ENCODE results near the gene CCN6.
"Not testable (repeated sequence)": the region's sequence is repeated elsewhere in the genome, so short reads cannot be mapped to it uniquely, and the experiment has no call there.

Gene CCN6

GRCh38 chr6:112030206-112030960 is 23.5 kb upstream of the CCN6 start:
- no peak for DNase-seq

- no peak for DNase-seq
Measured at GRCh38 chr6:112030961-112031660, 22.8 kb upstream of the CCN6 start.

GRCh38 chr6:112031960-112032359 is 21.9 kb upstream of the CCN6 start:
- DNase-seq = no peak

- no peak for DNase-seq
Measured at GRCh38 chr6:112032728-112033127, 21.2 kb upstream of the CCN6 start.

GRCh38 chr6:112033791-112034615 is 19.9 kb upstream of the CCN6 start:
- no peak for DNase-seq

- no peak for DNase-seq
Measured at GRCh38 chr6:112034616-112034995, 19.3 kb upstream of the CCN6 start.

GRCh38 chr6:112036088-112036637 is 17.7 kb upstream of the CCN6 start:
- no peak for DNase-seq

GRCh38 chr6:112037783-112038216 is 16.1 kb upstream of the CCN6 start:
- DNase-seq = no peak

- no peak for DNase-seq
Measured at GRCh38 chr6:112038268-112038667, 15.6 kb upstream of the CCN6 start.

- DNase-seq = no peak
Measured at GRCh38 chr6:112038756-112039430, 15.0 kb upstream of the CCN6 start.

GRCh38 chr6:112039431-112039770 is 14.5 kb upstream of the CCN6 start:
- no peak for DNase-seq

- no peak for DNase-seq
Measured at GRCh38 chr6:112040956-112041355, 12.9 kb upstream of the CCN6 start.

GRCh38 chr6:112041535-112041934 is 12.4 kb upstream of the CCN6 start:
- no peak for DNase-seq

- peak; percentile 83 to 92 (median 87) for DNase-seq
Measured at GRCh38 chr6:112043032-112044007, 10.6 kb upstream of the CCN6 start.

GRCh38 chr6:112044196-112044595 is 9.7 kb upstream of the CCN6 start:
- no peak for DNase-seq

GRCh38 chr6:112044856-112045255 is 9.0 kb upstream of the CCN6 start:
- DNase-seq = no peak

GRCh38 chr6:112047523-112047922 is 6.4 kb upstream of the CCN6 start:
- DNase-seq = not testable (repeated sequence)

GRCh38 chr6:112049026-112049799 is 4.7 kb upstream of the CCN6 start:
- no peak for DNase-seq

- no peak for DNase-seq
Measured at GRCh38 chr6:112049996-112050395, 3.9 kb upstream of the CCN6 start.

GRCh38 chr6:112050429-112050828 is 3.5 kb upstream of the CCN6 start:
- no peak for DNase-seq
